GM12878 (cell line): Measurements from ENCODE around the gene DFFB. TPM values are rescaled to one million over a fixed set of nuclear protein-coding genes. Genes with fewer than 3 reads are reported as not detected.

Experiments used
- ATAC-seq: fragments of 200-7000 bp; cut with Tn5 transposase; 3 replicates; pipeline ENCODE4 v1.9.1; 2020; ENCODE audit warnings: mild to moderate bottlenecking, moderate library complexity
- BruUV-seq: library from RNA; stranded (reverse); fragments of 400-500 nt; replicated peaks from 2 replicates; lab custom pipeline; 2021; lab: Mats Ljungman, UMichigan
- CTCF ChIA-PET: fragments of 300-600 bp; sonication (Branson Sonifier 250); formaldehyde crosslinking; extraction: SDS; loops from one replicate; lab custom pipeline; 2021; ENCODE audit warnings: inconsistent platforms; lab: Yijun Ruan, JAX
- POLR2A ChIA-PET: fragments of 350-600 bp; formaldehyde crosslinking; extraction: SDS; loops from one replicate; lab custom pipeline; 2021; ENCODE audit warnings: inconsistent platforms; lab: Charles Lee
- RAD21 ChIA-PET: fragments of 300-600 bp; sonication (Branson Sonifier 250); formaldehyde crosslinking; loops from one replicate; lab custom pipeline; 2023; ENCODE audit warnings: antibody characterized with exemption; ENCODE audit not compliant: unreplicated experiment; lab: Charles Lee
- SMC1A ChIA-PET: fragments of 300-600 bp; sonication (Branson Sonifier 250); formaldehyde crosslinking; loops from one replicate; lab custom pipeline; 2023; ENCODE audit not compliant: unreplicated experiment, uncharacterized antibody; lab: Charles Lee
- DNase-seq: peaks from one replicate; pipeline ENCODE4 v3.0.0-alpha.2; 2011; ENCODE audit warnings: low read depth, low spot score
- FAIRE-seq: peaks from 3 replicates; lab custom pipeline; 2011; peaks lifted over from hg19 to GRCh38; lab: Jason Lieb, UNC
- H2AFZ ChIP-seq: 2 replicates; pipeline ENCODE4 v1.6.0; 2011; ENCODE audit warnings: low read depth, low read length, control low read depth; ENCODE audit not compliant: control insufficient read depth
- H3K27ac ChIP-seq: 2 replicates; pipeline ENCODE4 v1.5.1; 2011; ENCODE audit warnings: control low read depth; ENCODE audit not compliant: control insufficient read depth, insufficient read depth
- H3K27me3 ChIP-seq, 2 experiments: replicated peaks in 1 of 2; 2 replicates each; pipeline versions ENCODE4 v1.6.0 to v1.6.1; 2011; ENCODE audit warnings: low read length in 1 of 2; ENCODE audit not compliant: control insufficient read depth in 2 of 2, insufficient read depth in 2 of 2
- H3K36me3 ChIP-seq, 2 experiments: 2 replicates each; pipeline ENCODE4 v1.5.1; 2011; ENCODE audit warnings: low read length in 1 of 2; ENCODE audit not compliant: control insufficient read depth in 2 of 2, insufficient read depth in 2 of 2
- H3K4me1 ChIP-seq: 2 replicates; pipeline ENCODE4 v1.6.1; 2011; ENCODE audit warnings: mild to moderate bottlenecking, low read length, moderate library complexity, mixed read lengths; ENCODE audit not compliant: control insufficient read depth, insufficient read depth
- H3K4me2 ChIP-seq: 2 replicates; pipeline ENCODE4 v1.6.0; 2011; ENCODE audit warnings: control low read depth; ENCODE audit not compliant: control insufficient read depth, insufficient read depth
- H3K4me3 ChIP-seq: fragments of 200-600 bp; sonication (generic); 2 replicates; pipeline ENCODE4 v1.5.1; 2016
- H3K79me2 ChIP-seq: 2 replicates; pipeline ENCODE4 v1.6.0; 2011; ENCODE audit warnings: low read length; ENCODE audit not compliant: control insufficient read depth, insufficient read depth
- H3K9ac ChIP-seq: 2 replicates; pipeline ENCODE4 v1.8.0; 2011; ENCODE audit warnings: low read length, control low read depth, mixed read lengths; ENCODE audit not compliant: control insufficient read depth, insufficient read depth
- H3K9me3 ChIP-seq: replicated peaks from 3 replicates; pipeline ENCODE4 v1.5.1; 2011; ENCODE audit warnings: mild to moderate bottlenecking, low read length; ENCODE audit not compliant: control insufficient read depth, insufficient read depth
- H4K20me1 ChIP-seq: 2 replicates; pipeline ENCODE4 v1.6.0; 2011; ENCODE audit not compliant: control insufficient read depth, insufficient read depth
- CREB1 ChIP-seq: IDR thresholded peaks from 2 replicates; pipeline ENCODE4 v1.6.1; 2012; ENCODE audit warnings: low read depth, mild to moderate bottlenecking, inconsistent platforms
- JUND ChIP-seq: IDR thresholded peaks from 2 replicates; pipeline ENCODE4 v1.6.1; 2012; ENCODE audit warnings: low read depth, mild to moderate bottlenecking, low read length, improper control_type of control experiment, moderate library complexity
- MEF2A ChIP-seq: IDR thresholded peaks from 2 replicates; pipeline ENCODE4 v1.6.1; 2011; ENCODE audit warnings: low read depth, mild to moderate bottlenecking, low read length, moderate library complexity; ENCODE audit not compliant: insufficient read depth
- NBN ChIP-seq: fragments of 450-650 bp; IDR thresholded peaks from 2 replicates; pipeline ENCODE4 v1.6.1; 2016
- RB1 ChIP-seq: fragments of 450-650 bp; formaldehyde crosslinking; IDR thresholded peaks from 2 replicates; pipeline ENCODE4 v1.6.1; 2017; ENCODE audit warnings: mild to moderate bottlenecking, borderline replicate concordance
- RUNX3 ChIP-seq: IDR thresholded peaks from 2 replicates; pipeline ENCODE4 v1.6.1; 2012; ENCODE audit warnings: low read length, inconsistent platforms
- TBL1XR1 ChIP-seq: IDR thresholded peaks from 2 replicates; pipeline ENCODE4 v1.6.1; 2012; ENCODE audit warnings: low read depth, low read length, improper control_type of control experiment
- ZNF217 ChIP-seq: fragments of 450-650 bp; IDR thresholded peaks from 2 replicates; pipeline ENCODE4 v1.6.1; 2017; ENCODE audit warnings: antibody characterized with exemption, mild to moderate bottlenecking
- ZNF592 ChIP-seq: fragments of 450-650 bp; IDR thresholded peaks from 2 replicates; pipeline ENCODE4 v1.6.1; 2017; ENCODE audit warnings: mild to moderate bottlenecking, moderate library complexity
- WGBS: methylation state at CpG from one replicate; pipeline ENCODE4 v1.1.6; 2016; ENCODE audit warnings: low lambda C conversion rate; ENCODE audit not compliant: insufficient replicate concordance, insufficient coverage; ENCODE audit errors: missing lambda C conversion rate; 5-methylcytosine and 5-hydroxymethylcytosine counted together
- in situ Hi-C: fragments of 300-500 bp; cut with MboI; formaldehyde crosslinking; loops from 9 replicates; pipeline ENCODE4 v1.14.3; 2018; ENCODE audit warnings: mixed read lengths
- intact Hi-C: fragments of 100-400 bp; cut with micrococcal nuclease; formaldehyde crosslinking; loops from one replicate; pipeline ENCODE4 v1.14.2; 2022; ENCODE audit not compliant: unreplicated experiment
- polyA plus RNA-seq, 11 experiments: library from polyadenylated mRNA; depleted of rRNA in 4 of 11; unstranded in 6 of 11; stranded (reverse) in 5 of 11; fragments of >200 nt; fragmentation: Nextera tagmentation in 4 of 11; fragmentation: Illumina TruSeq in 1 of 11; extraction: Ambion mirVana in 4 of 11; extraction: Trizol in 1 of 11; gene quantifications; 1 replicate in 1 of 11; 2 replicates in 10 of 11; pipeline versions ENCODE4 v1.2.1 to v1.2.3, GENCODE V29; 2011 to 2016; ENCODE audit warnings: inconsistent platforms in 2 of 11, missing spikeins in 2 of 11, low read depth in 1 of 11
- total RNA-seq, 4 experiments: library from RNA; depleted of rRNA in 3 of 4; stranded (reverse); fragments of >200 nt in 3 of 4; fragmentation: Illumina TruSeq in 1 of 4; extraction: Trizol in 1 of 4; gene quantifications; 2 replicates each; pipeline versions ENCODE4 v1.2.1 to v1.2.3, GENCODE V29; 2013 to 2021

Gene DFFB
- total and polyA plus RNA-seq, 10 of the 15 experiments (the other 5 are each of a cell fraction or from before 2014, with no cell fraction given): 2.7 to 10.7 (median 6.5) TPM

- Histone ChIP-seq H3K36me3 (no peaks in the 10 kb centered on the region; a peak in 3 of 4 replicates), H3K79me2 (no peaks in the 10 kb centered on the region), H3K27me3 (no peaks in the 10 kb centered on the region), H3K4me3 (no peak overlapping the region), H3K4me1 (no peaks in the 10 kb centered on the region), H3K4me2 (no peak overlapping the region), H3K27ac (no peak overlapping the region), H3K9me3 (no peaks in the 10 kb centered on the region), H2AFZ (no peak overlapping the region), H3K9ac (no peak overlapping the region), H4K20me1 (no peaks in the 10 kb centered on the region)
- ATAC-seq (no peak), FAIRE-seq (no peak), DNase-seq (no peak)
- intact Hi-C loops: no loop called here
- TF ChIP-seq TBL1XR1 (no peak), RUNX3 (no peak), MEF2A (no peak), CREB1 (no peak), NBN (no peak), ZNF217 (no peak), RB1 (no peak), ZNF592 (no peak), JUND (no peak)
- POLR2A ChIA-PET: no interaction called here
- CTCF ChIA-PET: no interaction called here
- no TSS peak for BruUV-seq
- in situ Hi-C loops: no loop called here
- RAD21 ChIA-PET: no interaction called here
- SMC1A ChIA-PET: no interaction called here
- 92% methylated on average over 16 of the region's 17 CpGs for WGBS
These were observed 40.0 kb upstream of the DFFB start for GRCh38 chr1:3817138-3817740.
